Measurements from ENCODE around the gene DELE1.
"Not testable (repeated sequence)": the region's sequence is repeated elsewhere in the genome, so short reads cannot be mapped to it uniquely, and the experiment has no call there.

Gene DELE1

GRCh38 chr5:141890429-141890828 is 33.2 kb upstream of the DELE1 start:
- WGBS, 2 experiments (ENCODE audit: insufficient coverage in 2 of 2), result 100% methylated on average over 1 to 2 of the region's 2 CpGs
- H3K36me3 ChIP-seq (ENCODE audit: control insufficient read depth, insufficient read depth, low read length); H3K9me3 ChIP-seq (ENCODE audit: control insufficient read depth, low read length); H3K27ac ChIP-seq (ENCODE audit: low read depth, low read length, severe bottlenecking); H3K4me3 ChIP-seq (ENCODE audit: extremely low read depth, insufficient read depth, low read length, poor library complexity, severe bottlenecking); H3K4me1 ChIP-seq (ENCODE audit: control insufficient read depth, insufficient read depth, low read length, poor library complexity, severe bottlenecking): not testable (repeated sequence)

DNA sequence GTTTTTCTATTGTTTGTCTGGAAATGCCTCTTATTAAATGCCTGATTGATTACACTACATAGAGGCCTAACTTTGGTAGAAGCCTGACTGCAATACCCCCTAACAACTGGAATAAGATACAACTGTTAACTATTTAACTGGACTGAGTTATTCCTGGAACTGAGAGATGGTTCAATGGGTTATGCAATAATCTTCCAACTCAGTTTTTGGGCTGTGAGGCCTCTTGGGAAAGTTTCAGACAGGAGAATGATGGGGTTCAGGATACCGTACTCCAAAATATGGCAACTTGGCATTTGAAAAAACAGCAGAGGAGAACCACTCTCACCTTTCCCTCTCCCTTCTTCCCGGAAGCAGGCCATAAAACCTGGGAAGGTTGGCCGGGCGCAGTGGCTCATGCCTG is 26.2 kb upstream of the DELE1 start:
- Histone ChIP-seq H3K4me3 (ENCODE audit: extremely low read depth, insufficient read depth, low read length, poor library complexity, severe bottlenecking) (no peak overlapping the region), H3K4me1 (ENCODE audit: control insufficient read depth, insufficient read depth, low read length, poor library complexity, severe bottlenecking) (no peaks in the 10 kb centered on the region), H3K27ac (ENCODE audit: low read depth, low read length, severe bottlenecking) (no peak overlapping the region), H3K36me3 (ENCODE audit: control insufficient read depth, insufficient read depth, low read length) (no peaks in the 10 kb centered on the region), H3K9me3 (ENCODE audit: control insufficient read depth, low read length) (no peaks in the 10 kb centered on the region)
- 100% methylated on average over 1 of the region's 4 CpGs; no CpG with 5 or more reads in 1 of the 2 experiments for WGBS, 2 experiments (ENCODE audit: insufficient coverage in 2 of 2)

DNA sequence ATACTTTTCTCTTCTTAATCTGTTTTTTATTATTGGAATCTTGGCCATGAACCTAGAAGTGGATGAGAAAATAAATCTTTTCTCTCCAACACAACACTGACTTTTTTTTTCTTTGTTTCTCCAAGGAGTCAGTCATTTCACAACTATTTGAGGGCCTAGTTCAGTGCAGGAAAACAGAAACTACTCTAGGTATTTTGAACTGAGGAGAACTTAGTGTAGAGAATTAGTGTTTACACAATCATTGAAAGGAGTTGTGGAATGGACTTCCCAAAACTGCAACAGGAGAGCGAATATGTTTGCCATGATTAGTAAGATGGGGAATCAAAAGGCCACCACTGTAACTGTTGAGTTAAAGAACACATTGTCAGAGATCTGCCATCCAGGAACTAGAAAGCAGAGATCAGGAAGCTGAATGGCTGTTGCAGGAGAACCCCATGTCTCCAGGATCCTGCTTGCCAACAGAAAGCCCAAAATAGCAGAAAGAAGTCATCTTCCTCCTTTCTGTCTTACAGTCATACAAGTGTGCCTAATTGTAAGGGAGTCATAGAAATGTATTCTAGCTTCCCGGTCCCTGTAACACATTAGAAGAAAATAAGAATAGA is 25.1 kb upstream of the DELE1 start:
- H3K36me3 ChIP-seq (ENCODE audit: control insufficient read depth, insufficient read depth, low read length), result no peaks in the 10 kb centered on the region
- no peaks in the 10 kb centered on the region for H3K9me3 ChIP-seq (ENCODE audit: control insufficient read depth, low read length)
- peaks cover 6% of the 10 kb centered on the region for H3K4me1 ChIP-seq (ENCODE audit: control insufficient read depth, insufficient read depth, low read length, poor library complexity, severe bottlenecking)
- H3K4me3 ChIP-seq (ENCODE audit: extremely low read depth, insufficient read depth, low read length, poor library complexity, severe bottlenecking), result no peak overlapping the region
- no peak overlapping the region for H3K27ac ChIP-seq (ENCODE audit: low read depth, low read length, severe bottlenecking)
- WGBS, 2 experiments (ENCODE audit: insufficient coverage in 2 of 2), result 88 to 90% methylated on average over 1 of the region's 2 CpGs

- H3K4me3 ChIP-seq (ENCODE audit: extremely low read depth, insufficient read depth, low read length, poor library complexity, severe bottlenecking), result no peak overlapping the region
- no peak overlapping the region for H3K27ac ChIP-seq (ENCODE audit: low read depth, low read length, severe bottlenecking)
- WGBS, 2 experiments (ENCODE audit: insufficient coverage in 2 of 2), result 72 to 87% methylated on average over 3 of the region's 5 CpGs
- H3K36me3 ChIP-seq (ENCODE audit: control insufficient read depth, insufficient read depth, low read length), result no peaks in the 10 kb centered on the region
- no peaks in the 10 kb centered on the region for H3K9me3 ChIP-seq (ENCODE audit: control insufficient read depth, low read length)
- H3K4me1 ChIP-seq (ENCODE audit: control insufficient read depth, insufficient read depth, low read length, poor library complexity, severe bottlenecking), result peaks cover 6% of the 10 kb centered on the region
Measured at GRCh38 chr5:141902015-141902814, 21.5 kb upstream of the DELE1 start.

GRCh38 chr5:141903261-141903660 is 20.4 kb upstream of the DELE1 start:
- Histone ChIP-seq H3K36me3 (ENCODE audit: control insufficient read depth, insufficient read depth, low read length) (no peaks in the 10 kb centered on the region), H3K4me3 (ENCODE audit: extremely low read depth, insufficient read depth, low read length, poor library complexity, severe bottlenecking) (no peak overlapping the region), H3K4me1 (ENCODE audit: control insufficient read depth, insufficient read depth, low read length, poor library complexity, severe bottlenecking) (peaks cover 6% of the 10 kb centered on the region), H3K27ac (ENCODE audit: low read depth, low read length, severe bottlenecking) (no peak overlapping the region), H3K9me3 (ENCODE audit: control insufficient read depth, low read length) (no peaks in the 10 kb centered on the region)
- WGBS, 2 experiments (ENCODE audit: insufficient coverage in 2 of 2), result 76 to 91% methylated on average over 4 of the region's 4 CpGs

DNA sequence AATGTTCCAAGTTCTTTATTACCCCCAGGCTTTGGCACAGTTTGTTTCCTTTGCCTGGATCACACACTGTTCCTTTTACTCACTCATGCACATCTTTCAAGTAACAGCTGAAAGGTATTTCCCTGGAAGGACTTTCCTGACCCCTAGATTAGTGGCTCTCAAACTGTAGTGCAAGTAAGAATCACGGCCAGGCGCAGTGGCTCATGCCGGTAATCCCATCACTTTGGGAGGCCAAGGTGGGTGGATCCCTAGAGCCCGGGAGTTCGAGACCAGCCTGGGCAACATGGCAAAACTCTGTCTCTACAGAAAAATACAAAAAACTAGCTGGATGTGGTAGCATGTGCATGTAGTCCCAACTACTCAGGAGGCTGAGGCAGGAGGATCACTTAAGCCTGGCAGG is 19.1 kb upstream of the DELE1 start:
- Histone ChIP-seq H3K9me3 (ENCODE audit: control insufficient read depth, low read length) (no peaks in the 10 kb centered on the region), H3K4me3 (ENCODE audit: extremely low read depth, insufficient read depth, low read length, poor library complexity, severe bottlenecking) (no peak overlapping the region), H3K4me1 (ENCODE audit: control insufficient read depth, insufficient read depth, low read length, poor library complexity, severe bottlenecking) (peaks cover 6% of the 10 kb centered on the region), H3K36me3 (ENCODE audit: control insufficient read depth, insufficient read depth, low read length) (no peaks in the 10 kb centered on the region), H3K27ac (ENCODE audit: low read depth, low read length, severe bottlenecking) (no peak overlapping the region)
- WGBS, 2 experiments (ENCODE audit: insufficient coverage in 2 of 2), result 91 to 96% methylated on average over 3 to 5 of the region's 5 CpGs

DNA sequence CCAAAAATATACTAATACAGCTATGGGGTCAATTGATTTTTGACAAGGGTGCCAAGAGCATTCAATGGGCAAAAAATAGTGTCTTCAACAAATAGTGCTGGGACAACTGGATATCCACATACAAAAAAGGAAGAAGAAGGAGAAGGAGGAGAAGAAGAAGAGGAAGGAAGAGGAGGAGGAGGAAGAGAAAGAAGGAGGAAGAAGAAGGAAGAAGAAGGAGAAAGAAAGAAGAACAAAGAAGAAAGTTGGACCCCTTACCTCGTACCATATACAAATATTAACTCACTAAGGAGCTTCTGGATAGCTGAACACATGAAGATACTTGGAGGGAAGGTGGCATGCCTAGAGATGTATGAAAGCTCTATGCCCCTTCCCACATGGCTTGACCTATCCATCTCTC is 17.2 kb upstream of the DELE1 start:
- Histone ChIP-seq H3K4me1 (ENCODE audit: control insufficient read depth, insufficient read depth, low read length, poor library complexity, severe bottlenecking) (peaks cover 6% of the 10 kb centered on the region), H3K27ac (ENCODE audit: low read depth, low read length, severe bottlenecking) (no peak overlapping the region), H3K4me3 (ENCODE audit: extremely low read depth, insufficient read depth, low read length, poor library complexity, severe bottlenecking) (no peak overlapping the region), H3K36me3 (ENCODE audit: control insufficient read depth, insufficient read depth, low read length) (no peaks in the 10 kb centered on the region), H3K9me3 (ENCODE audit: control insufficient read depth, low read length) (no peaks in the 10 kb centered on the region)
- no CpG with 5 or more reads among the region's 1 CpG for WGBS, 2 experiments (ENCODE audit: insufficient coverage in 2 of 2)

- Histone ChIP-seq H3K27ac (ENCODE audit: low read depth, low read length, severe bottlenecking) (no peak overlapping the region), H3K9me3 (ENCODE audit: control insufficient read depth, low read length) (no peaks in the 10 kb centered on the region), H3K4me3 (ENCODE audit: extremely low read depth, insufficient read depth, low read length, poor library complexity, severe bottlenecking) (no peak overlapping the region), H3K36me3 (ENCODE audit: control insufficient read depth, insufficient read depth, low read length) (no peaks in the 10 kb centered on the region), H3K4me1 (ENCODE audit: control insufficient read depth, insufficient read depth, low read length, poor library complexity, severe bottlenecking) (peaks cover 6% of the 10 kb centered on the region)
- WGBS, 2 experiments (ENCODE audit: insufficient coverage in 2 of 2), result 0% methylated on average over 1 of the region's 1 CpG
Measured at GRCh38 chr5:141906972-141907371, 16.7 kb upstream of the DELE1 start.

DNA sequence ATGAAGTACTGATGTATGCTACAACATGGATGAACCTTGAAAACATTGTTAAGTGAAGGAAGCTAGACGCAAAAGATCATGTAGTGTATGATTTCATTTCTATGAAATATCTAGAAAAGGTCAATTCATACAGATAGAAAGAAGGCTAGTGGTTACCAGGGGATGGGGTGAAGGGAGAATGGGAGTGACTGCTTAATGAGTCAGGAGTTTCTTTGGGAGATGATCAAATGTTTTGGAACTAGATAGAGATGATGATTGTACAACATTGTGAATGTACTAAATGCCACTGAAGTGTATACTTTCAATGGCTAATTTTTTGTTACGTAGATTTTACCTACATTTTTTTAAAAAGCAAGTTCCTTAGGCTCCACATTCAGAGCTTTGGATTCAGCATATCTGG is 14.9 kb upstream of the DELE1 start:
- WGBS, 2 experiments (ENCODE audit: insufficient coverage in 2 of 2), result 80 to 82% methylated on average over 1 to 2 of the region's 2 CpGs
- peaks cover 4% of the 10 kb centered on the region for H3K4me1 ChIP-seq (ENCODE audit: control insufficient read depth, insufficient read depth, low read length, poor library complexity, severe bottlenecking)
- no peak overlapping the region for H3K4me3 ChIP-seq (ENCODE audit: extremely low read depth, insufficient read depth, low read length, poor library complexity, severe bottlenecking)
- H3K9me3 ChIP-seq (ENCODE audit: control insufficient read depth, low read length), result no peaks in the 10 kb centered on the region
- no peak overlapping the region for H3K27ac ChIP-seq (ENCODE audit: low read depth, low read length, severe bottlenecking)
- H3K36me3 ChIP-seq (ENCODE audit: control insufficient read depth, insufficient read depth, low read length), result no peaks in the 10 kb centered on the region

DNA sequence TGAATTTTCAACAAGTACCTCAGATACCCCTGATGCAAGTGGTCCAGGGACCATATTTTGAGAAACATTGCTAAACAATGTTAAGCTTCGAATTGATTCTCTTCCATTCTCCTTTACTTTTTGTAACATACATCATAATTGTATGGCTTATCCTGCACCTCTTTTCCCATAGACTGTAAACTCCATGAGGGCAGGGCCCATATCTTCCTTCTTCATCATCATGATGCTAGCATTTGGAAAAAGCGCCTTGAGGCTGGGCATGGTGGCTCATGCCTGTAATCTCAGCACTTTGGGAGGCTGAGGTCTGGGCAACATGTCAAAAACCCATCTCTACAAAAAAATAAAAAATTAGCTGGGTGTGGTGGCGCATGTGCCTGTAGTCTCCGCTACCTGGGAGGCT is 14.5 kb upstream of the DELE1 start:
- H3K4me3 ChIP-seq (ENCODE audit: extremely low read depth, insufficient read depth, low read length, poor library complexity, severe bottlenecking), result no peak overlapping the region
- WGBS, 2 experiments (ENCODE audit: insufficient coverage in 2 of 2), result 69 to 88% methylated on average over 1 to 4 of the region's 4 CpGs
- H3K9me3 ChIP-seq (ENCODE audit: control insufficient read depth, low read length), result no peaks in the 10 kb centered on the region
- peaks cover 6% of the 10 kb centered on the region for H3K4me1 ChIP-seq (ENCODE audit: control insufficient read depth, insufficient read depth, low read length, poor library complexity, severe bottlenecking)
- no peak overlapping the region for H3K27ac ChIP-seq (ENCODE audit: low read depth, low read length, severe bottlenecking)
- no peaks in the 10 kb centered on the region for H3K36me3 ChIP-seq (ENCODE audit: control insufficient read depth, insufficient read depth, low read length)

DNA sequence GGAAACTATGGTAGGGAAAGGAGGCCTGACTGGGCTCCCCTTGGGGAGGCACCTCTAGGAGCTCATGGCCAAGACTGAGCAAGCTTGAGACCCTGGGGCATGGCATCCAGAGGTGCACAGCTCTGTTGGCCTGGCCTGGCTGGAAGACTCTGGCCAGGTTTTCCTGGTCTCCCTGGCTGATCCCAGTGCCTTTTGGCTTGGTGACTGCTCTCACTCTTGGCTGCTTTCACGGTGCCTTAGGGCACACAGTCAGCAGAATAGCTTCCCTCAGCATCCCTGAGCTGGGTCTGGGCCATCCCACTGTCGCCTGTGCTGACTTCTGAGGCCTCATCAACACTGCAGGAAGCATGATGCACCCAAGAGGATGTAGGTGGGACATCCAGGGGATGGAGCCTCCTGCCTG is 13.4 kb upstream of the DELE1 start:
- no peaks in the 10 kb centered on the region for H3K9me3 ChIP-seq (ENCODE audit: control insufficient read depth, low read length)
- no peaks in the 10 kb centered on the region for H3K36me3 ChIP-seq (ENCODE audit: control insufficient read depth, insufficient read depth, low read length)
- no peak overlapping the region for H3K27ac ChIP-seq (ENCODE audit: low read depth, low read length, severe bottlenecking)
- WGBS, 2 experiments (ENCODE audit: insufficient coverage in 2 of 2), result 51 to 80% methylated on average over 1 to 2 of the region's 2 CpGs
- H3K4me3 ChIP-seq (ENCODE audit: extremely low read depth, insufficient read depth, low read length, poor library complexity, severe bottlenecking), result no peak overlapping the region
- peaks cover 6% of the 10 kb centered on the region for H3K4me1 ChIP-seq (ENCODE audit: control insufficient read depth, insufficient read depth, low read length, poor library complexity, severe bottlenecking)

Data from mesodermal cell (in vitro differentiated cells).